Daoy (cell line): ENCODE results near the gene SPDYE2. TPM values are rescaled to one million over a fixed set of nuclear protein-coding genes. Genes with fewer than 3 reads are reported as not detected.
"Not testable (repeated sequence)": the region's sequence is repeated elsewhere in the genome, so short reads cannot be mapped to it uniquely, and the experiment has no call there.

Experiments
- DNase-seq: peaks from one replicate; pipeline ENCODE4 v3.0.0-alpha.2; 2015; ENCODE audit warnings: low read depth
- total RNA-seq: library from RNA; depleted of rRNA; stranded (reverse); fragments of >200 nt; shearing (Covaris generic); gene quantifications from 2 replicates; pipeline ENCODE4 v1.2.3, GENCODE V29; 2014

SPDYE2 gene
- total RNA-seq, 1 experiment from 2014 or later, result not detected

DNA sequence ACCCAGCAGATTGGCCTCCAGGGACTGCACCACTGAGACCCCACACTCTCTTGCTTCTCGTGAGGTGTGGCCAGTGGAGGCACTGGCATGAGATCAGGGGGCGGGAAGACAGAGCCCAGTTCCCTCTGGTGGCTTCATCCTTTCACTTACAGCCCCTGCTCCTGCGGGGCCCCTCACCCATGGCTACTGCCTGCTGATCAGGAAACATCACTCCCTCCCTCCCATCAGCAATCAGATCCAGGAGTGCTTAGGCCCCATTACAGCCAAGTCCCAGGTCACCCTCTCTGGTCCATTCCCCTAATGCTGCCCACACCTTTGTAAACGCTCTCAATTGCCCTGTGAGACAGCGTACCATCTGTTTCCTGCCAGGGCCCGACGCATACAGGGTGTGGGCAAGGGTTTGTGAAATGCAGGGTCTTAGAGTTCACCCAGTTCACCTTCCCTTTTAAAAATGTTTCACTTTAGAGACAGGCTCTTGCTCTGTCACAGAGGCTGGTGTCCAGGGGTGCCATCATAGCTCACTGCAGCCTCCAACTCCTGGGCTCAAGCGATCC, 15.9 kb upstream of the SPDYE2 start:
- not testable (repeated sequence) for DNase-seq

DNA sequence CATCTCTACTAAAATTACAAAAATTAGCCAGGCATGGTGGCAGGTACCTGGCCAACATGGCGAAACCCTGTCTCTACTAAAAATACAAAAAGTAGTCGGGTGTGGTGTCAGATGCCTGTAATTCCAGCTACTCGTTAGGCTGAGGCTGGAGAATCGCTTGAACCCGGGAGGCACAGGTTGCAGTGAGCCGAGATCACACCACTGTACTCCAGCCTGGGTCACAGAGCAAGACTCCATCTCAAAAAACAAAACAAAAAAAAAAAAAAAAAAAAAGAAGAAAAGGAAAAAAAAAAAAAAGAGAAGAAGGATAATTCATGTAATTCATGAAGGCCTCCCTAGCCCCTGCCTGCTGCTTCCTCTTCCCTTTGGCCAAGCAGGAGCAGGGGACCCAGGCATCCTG, 10.4 kb upstream of the SPDYE2 start:
- not testable (repeated sequence) for DNase-seq

DNA sequence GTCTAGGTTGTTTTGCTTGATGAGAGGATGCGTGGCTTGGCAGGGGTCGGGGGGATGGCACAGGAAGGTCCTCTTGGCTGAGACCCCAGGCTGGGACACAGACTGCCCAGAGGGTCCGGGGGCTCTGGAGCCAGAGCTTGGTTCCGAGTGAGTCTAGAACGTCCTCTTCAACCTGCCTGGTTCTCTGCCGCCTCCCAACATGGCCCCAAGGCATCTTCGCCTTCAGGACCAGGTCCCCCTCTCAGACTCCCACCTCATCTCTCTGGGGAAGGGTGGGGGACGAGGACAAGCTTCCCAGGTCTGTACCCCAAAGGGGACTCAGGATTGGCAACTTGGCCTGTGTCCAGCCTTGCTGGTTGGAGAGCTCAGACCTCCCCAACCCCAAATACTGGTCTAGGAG, 8.9 kb upstream of the SPDYE2 start:
- DNase-seq, result not testable (repeated sequence)

DNA sequence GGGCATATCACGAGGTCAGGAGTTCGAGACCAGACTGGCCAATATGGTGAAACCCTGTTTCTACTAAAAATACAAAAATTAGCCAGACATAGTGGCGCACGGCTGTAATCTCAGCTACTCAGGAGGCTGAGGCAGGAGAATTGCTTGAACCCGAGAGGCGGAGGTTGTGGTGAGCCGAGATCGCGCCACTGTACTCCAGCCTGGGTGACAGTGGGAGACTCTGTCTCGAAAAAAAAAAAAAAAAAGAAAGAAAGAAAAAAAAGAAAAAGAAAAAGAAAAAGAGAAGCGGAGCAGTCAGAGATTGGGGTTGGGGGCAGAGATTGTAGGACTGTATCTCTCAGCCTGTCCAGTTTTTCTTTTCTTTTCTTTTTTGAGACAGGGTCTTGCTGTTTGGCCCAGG, 8.3 kb upstream of the SPDYE2 start:
- not testable (repeated sequence) for DNase-seq

DNA sequence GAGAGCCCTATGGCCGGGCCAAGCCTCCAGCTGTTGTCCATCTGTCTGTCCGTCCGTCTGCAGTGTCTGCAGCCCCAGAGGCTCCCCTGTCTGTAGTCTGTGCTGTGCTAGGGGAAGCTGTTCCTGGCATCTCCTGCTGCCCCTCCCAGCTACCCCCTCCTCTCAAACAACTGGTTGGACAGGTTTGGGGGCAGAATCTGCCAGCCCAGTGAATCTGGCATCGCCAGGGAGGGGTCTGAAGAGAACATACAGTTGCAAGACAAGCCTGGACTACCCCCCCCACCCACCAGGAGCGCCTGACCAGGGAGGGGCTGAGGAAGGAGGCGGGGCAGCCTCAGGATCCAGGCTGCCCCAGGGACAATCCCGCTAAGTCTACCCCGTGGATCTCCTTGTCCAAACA, 7.4 kb upstream of the SPDYE2 start, which contains the start of gene UPK3BL2:
Gene UPK3BL2 (minus strand): TSS at position 101 of the 400 bp plus-strand sequence. CDS start 60 bp downstream, at position 41.
- not testable (repeated sequence) for DNase-seq

DNA sequence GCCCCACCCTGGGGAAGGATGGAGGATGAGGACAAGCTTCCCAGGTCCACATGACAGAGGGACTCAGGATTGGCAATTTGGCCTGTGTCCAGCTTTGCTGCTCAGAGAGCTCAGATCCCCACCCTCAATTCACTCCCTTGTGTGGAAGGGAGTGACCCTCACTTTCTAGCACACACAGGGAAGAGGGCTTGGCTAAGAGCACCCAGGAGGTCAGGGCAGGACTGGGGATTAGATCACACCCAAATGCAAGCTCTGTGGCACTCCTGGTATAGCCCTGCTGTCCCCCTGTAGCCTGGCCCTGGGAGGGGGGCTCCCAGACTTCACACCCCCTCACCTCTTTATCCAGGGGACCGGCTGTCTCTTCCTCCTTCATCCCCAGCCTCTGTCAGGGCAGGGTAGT, 6.7 kb upstream of the SPDYE2 start:
- not testable (repeated sequence) for DNase-seq

DNA sequence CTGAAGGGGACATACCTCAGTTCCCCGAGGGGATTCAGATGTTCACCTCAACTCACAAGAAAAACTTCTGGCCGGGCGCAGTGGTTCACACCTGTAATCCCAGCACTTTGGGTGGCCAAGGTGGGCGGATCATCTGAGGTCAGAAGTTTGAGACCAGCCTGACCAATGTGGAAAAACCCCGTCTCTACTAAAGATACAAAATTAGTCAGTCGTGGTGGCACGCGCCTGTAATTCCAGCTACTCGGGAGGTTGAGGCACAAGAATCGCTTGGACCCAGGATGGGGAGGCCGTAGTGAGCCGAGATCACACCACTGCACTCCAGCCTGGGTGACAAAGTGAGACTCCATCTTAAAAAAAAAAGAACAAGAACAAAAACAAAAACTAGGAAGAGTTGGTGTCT, 5.7 kb upstream of the SPDYE2 start:
- not testable (repeated sequence) for DNase-seq

DNA sequence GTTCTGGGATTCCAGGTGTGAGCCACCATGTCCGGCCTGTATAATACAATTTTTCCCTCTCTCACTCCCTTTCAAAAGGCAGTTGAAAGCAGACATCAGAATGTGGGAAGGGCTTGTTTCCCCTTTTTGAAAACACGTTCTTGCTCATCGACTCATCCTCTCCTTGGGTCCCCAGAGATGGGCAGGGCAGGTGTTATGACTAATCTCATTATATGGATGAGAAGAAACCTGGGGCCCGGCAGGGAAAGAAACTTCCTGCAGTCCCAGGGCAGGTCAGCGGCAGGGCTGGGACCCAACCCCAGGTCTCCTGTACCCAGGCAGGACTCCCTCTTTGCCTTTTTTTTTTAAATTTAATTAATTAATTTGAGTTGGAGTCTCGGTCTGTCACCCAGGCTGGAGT, 4.7 kb upstream of the SPDYE2 start:
- not testable (repeated sequence) for DNase-seq

DNA sequence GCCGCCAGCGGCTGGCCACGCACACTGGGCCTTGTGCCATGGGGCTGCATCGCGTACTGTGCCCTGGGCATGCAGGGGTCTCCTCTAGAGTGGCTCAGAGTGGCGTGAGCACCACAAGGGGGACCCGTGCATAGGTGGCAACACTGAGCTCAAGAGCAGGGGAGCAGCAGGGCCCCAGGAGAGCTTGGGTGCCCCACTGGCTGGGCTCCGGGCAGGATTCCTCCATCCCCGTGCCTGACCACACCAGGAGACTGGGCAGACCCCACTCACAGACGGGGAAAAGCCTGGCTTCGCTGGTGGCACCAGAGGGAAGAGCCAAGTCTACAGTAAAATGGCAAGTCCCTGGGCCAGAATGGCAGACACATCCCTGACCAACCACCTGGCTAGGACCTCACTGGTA, 17.6 kb downstream of the SPDYE2 start:
- DNase-seq, result peak; percentile 0

DNA sequence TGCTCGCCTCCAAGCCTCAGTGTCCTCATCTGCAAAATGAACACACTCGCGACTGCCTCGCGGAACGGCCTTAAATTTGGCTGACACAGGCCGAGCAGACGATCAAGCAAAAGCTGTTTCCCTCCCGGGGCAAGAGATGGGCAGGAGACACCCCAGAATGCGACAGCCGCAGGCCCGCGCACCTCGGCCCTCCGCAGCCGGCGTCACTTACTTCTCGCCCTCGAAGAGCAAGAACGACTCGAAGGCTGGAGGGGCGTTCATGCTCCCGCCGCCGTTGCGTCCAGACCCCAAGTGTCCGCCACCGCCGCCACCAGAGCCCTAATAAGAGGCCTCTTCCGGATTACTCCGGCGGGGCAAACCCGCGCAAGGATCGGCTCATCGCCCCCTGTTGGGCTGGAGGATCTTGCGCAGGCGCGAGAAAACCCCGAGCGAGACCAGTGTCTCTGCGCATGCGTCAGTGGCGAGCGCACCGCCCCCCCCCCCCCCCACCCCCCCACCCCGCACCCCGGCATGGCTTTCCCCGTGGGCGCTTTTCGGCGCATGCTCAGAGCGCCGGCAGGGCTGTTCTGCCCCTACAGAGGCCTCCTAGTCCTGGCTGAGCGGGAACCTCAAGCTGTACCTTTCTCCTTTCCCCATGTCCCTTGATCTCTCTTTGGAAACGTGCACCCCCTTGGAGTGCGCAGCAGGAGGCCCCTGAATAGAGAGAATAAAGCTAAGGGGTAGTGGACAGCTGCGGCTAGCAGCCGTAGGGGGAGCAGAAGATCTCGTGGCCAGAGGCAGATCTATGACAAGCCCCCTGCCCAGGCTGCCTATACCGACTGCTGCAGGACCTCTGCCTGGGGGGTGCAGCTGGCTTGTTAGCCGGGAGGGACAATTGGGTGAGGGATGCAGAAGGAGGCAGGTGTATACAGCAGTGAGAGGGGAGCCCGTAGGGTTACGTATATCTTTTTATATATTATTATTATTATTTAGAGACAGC, 21.5 kb downstream of the SPDYE2 start, which contains the start of gene POLR2J3:
Gene POLR2J3 (minus strand): TSS at position 323 of the 979 bp plus-strand sequence. CDS start 62 bp downstream, at position 261.
- DNase-seq, result peak; percentile 97

DNA sequence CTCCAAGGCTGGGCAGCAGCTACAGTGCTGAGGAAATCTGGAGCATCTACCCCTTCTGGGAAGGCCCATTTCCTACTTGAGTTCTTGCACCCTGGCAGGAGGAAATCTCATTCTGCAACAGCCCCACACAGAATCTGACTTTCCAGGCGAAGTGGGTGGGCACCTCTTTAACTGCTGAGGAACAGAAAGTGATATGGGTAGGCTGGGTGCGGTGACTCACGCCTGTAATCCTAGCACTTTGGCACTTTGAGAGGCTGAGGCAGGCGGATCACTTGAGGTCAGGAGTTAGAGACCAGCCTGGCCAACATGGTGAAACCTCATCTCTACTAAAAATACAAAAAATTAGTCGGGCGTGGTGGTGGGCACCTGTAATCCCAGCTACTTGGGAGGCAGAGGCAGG, 23.6 kb downstream of the SPDYE2 start:
- not testable (repeated sequence) for DNase-seq

DNA sequence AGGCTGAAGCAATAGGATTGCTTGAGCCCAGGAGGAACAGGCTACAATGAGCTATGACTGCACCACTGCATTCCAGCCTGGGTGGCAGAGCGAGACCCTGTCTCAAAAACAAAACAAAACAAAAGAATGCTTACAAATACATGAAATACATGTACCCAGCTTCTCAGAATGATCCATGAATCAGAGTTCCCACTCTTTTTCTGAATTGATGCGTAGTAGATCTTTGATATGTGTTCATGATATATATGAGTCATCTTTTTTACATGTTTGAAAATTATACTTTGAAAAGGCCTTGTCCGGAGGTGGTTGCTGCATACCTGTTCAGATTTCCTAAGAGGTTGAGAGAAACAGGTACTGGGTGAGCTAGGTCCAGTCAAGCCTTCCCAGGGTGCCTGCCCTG, 25.3 kb downstream of the SPDYE2 start:
- DNase-seq, result not testable (repeated sequence)

DNA sequence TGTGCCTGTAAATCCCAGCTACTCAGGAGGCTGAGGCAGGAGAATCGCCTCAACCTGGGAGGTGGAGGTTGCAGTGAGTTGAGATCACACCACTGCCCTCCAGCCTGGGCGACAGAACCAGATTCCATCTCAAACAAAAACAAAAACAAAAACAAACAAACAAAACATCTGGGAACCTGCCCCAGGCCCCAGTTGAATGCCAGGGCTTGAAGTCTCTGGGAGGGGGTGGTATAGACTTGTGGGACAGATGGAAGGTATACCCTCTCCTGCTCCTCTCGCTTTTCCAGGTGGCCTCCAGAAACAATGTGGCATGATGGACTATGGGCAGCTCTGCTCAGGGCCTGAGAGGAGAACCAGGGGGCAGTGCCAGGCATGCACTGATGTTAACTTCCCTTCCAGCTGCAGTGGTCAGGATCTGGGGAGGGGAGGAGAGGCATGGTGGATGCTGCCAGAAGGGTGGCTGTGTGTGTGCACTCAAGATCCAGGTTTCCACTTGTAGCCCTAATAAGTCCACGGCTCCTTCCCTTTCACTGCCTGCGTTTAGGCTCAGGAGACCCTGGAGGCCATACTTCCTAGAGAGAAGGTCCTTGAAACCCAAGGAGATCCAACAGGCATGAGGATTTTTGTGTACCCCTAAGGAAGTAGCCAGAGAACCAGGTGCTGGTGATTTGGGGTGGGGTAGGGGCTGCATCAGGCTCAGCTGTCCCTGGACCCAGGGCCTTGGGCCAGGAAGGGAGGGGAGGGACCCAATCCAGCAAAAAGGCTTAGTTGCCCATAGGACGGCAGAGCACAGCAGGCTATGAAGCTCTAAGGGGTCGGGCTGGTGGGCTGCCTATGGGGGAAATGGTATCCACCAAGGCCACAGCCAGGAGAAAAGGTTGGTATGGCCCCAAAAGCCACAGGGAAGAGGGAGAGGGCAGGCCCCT, 26.6 kb downstream of the SPDYE2 start:
- not testable (repeated sequence) for DNase-seq

DNA sequence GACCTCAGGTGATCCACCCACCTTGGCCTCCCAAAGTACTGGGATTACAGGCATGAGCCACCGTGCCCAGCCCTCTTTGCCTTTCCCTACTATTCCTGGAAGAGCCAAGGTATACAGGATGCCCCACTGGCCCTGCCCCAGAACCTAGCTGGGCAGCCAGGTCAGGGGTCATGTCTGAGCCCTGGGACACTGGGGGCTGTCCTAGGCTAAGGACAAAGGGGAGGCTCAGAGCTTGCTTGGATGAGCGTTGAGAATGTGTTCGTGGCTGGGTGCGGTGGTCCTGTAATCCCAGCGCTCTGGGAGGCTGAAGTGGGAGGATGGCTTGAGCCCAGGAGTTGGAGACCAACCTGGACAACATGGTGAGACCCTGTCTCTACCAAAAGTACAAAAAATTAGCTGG, 27.5 kb downstream of the SPDYE2 start:
- not testable (repeated sequence) for DNase-seq

DNA sequence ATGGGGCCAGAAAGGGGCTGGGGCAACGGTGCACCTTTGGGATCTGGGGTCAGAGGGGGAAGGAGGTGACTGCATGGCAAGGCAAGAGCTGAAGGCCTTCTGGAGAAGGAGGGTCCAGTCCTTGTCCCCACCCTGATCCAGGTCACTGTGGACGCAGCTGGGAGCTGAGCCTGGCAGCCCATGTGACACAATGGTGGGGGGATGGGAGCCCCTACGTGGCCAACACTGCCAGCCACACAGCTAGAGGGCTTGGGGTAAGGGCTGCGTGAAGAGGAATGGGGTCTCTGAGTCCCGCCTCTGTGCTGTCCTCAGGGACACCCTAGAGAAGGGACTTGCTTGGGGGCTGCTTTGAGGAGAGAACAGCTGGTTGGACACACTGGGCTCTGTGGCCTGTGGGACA, 30.7 kb downstream of the SPDYE2 start:
- DNase-seq, result not testable (repeated sequence)

DNA sequence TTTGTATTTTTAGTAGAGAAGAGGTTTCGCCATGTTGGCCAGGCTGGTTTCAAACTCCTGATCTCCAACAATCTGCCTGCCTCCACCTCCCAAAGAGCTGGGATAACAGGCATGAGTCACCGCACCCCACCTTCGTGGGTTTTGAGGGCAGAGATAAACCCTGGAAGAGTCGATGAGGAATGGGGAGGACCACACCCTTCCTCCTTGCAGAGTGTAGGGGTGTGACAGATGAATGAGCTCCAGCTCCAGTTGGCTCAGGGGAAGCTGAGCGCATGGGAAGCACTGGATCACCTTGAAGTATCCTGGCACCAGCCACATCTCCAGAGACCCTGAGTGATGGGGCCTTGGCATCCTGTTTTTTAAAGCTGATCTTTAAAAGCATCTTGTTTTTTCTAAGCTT, 32.5 kb downstream of the SPDYE2 start:
- not testable (repeated sequence) for DNase-seq

DNA sequence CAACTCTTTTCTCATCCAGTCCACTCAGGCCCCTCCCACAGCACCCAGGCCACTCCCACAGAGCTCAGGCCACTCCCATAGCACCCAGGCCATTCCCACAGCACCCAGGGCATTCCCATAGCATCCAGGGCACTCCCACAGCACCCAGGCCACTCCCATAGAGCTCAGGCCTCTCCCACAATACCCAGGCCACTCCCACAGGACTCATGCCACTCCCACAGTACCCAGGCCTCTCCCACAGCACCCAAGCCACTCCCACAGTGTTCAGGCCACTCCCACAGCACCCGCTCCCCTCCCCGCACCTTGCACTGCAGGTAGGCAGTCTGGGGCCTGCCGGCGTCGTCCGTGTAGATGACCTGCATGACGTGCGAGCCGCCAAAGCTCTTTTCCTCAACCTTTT, 38.8 kb downstream of the SPDYE2 start:
- DNase-seq, result not testable (repeated sequence)

DNA sequence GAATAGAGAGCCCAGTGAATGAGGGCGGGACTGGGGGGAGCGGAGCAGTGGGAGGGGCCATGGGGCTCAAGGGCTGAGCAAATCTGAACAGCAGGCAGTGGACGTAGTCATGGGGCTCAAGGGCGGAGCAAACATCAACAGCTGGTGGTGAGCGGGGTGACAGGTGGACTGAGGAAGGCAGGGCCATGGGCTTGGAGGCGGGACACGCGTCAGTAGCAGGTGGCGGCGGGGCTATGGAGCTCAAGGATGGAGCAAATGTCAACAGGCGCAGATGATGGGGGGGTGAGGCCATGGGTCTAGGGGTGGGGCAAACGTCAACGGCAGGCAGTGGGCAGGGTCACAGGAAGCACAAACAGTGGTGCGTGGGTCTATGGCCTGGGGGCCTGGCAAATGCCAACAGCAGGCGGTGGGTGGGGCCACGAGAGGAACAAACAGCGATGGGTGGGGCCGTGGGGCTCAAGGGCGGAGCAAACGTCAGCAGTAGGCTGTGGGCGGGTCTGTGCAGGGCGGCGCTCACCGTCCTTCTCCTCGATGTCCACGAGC, 41.5 kb downstream of the SPDYE2 start:
- DNase-seq, result not testable (repeated sequence)

DNA sequence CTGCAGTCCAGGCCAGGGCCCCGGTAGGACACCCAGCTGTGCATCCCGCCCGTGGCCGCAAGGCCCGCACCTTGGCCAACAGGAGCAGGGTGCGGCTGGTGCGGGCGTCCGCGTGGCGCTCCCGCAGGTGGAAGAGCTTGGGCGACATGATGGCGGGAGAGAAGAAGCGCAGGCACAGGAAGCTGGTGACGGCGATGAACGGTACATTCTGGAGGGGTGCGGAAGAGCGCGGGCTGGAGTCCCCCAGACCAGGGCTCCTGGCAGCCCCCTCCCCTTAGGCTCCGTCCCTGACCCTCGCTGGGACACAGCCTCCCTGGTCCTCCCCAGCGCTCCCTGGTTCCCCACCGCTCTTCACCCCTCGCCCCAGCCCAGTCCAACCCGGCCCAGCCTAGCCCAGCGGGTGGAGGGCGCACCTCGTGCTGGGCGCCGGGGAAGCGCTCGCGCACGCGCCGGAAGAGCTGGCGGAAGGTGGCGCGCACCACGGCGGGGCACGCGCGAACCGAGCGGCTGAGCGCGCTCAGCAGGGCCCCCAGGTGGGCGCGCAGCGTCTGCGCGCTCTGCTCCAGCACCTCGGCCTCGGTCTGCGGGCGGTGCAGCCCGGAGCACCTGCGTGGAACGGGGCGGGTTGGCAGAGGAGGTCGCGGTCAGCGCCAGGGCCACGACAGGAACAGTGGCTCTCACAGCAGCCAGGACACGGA, 42.8 kb downstream of the SPDYE2 start:
- not testable (repeated sequence) for DNase-seq

DNA sequence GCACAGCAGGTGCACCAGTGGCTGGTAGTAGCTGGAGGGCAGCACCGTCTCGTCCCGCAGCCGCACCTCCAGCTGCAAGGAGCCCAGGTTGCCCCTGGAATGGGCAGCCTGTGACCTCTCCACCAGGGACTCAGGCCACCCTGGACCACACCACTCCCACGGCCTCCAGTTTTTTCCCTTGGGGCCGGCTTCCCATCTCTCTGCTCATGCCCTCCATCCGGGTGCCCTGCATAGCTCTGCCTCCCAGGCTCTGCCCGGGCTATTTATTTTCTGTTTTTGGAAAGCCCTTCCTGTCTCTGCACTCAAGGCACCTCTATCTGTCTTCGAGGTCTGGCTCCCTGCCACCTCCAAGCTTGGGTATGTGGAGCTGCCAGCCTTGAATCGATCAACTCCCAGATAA, 45.0 kb downstream of the SPDYE2 start:
- DNase-seq, result not testable (repeated sequence)

DNA sequence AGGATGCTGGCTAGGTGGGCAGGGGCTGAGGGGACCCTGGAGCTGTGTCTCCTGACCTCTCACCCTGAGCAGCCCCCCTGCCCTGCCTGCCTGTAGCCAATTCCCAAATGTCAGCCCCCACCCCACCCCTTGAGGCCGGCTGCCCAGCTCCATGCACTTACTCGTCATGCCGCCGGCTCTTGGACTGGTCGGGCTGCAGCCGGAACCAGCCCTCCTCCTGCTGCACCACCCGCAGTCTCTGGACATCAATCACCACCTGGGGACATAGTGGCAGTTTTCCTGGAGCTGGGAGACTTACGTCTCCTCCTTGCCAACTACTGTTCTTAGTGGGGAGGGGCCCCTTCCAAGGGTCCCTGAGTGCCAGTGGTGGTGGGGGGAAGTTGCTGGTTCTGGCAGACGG, 48.7 kb downstream of the SPDYE2 start:
- not testable (repeated sequence) for DNase-seq
